Activated CD4-positive, alpha-beta T cell treated with anti-CD3 and anti-CD28 coated beads, Interleukin-2, amount 50 U/mL, for 4 hours (primary cell): Measurements from ENCODE around the gene SCARB1.

ENCODE experiments used
- DNase-seq, 2 experiments: peaks; one replicate each; pipeline ENCODE4 v3.0.0-alpha.2; 2020

SCARB1 gene

GRCh38 chr12:124741211-124741610 lies 122.5 kb downstream of the SCARB1 start:
- no peak for DNase-seq

GRCh38 chr12:124740691-124741137 lies 123.0 kb downstream of the SCARB1 start:
- DNase-seq = peak in 1 of 2 experiments; percentile 16

DNA sequence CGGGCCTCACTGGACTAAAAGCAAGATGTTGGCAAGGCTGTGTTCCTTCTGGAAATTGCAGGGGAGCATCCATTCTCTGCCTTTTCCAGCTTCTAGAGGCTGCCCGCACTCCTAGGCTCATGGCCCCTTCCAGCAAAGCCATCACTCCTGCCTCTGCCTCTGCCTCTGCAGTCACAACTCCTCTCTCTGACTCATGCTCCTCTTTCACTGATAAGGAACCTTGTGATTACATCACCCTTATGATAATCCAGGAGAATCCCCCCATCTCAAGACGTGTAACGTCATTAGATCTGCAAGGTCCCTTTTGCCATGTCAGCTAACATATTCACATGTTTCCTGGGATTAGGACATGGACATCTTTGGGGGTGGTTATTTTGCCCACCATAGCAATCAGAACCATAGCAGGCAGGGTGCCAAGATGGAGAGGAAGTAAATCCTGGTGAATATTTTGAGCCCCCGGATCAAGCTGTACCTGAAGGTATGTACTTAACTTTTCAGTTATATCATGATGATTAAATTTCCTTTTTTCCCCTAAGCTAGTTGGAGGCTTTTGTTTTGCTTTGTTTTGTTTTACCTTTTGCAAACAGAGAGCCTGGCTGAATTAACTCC lies 123.6 kb downstream of the SCARB1 start:
- DNase-seq = no peak

GRCh38 chr12:124738636-124739467 lies 124.8 kb downstream of the SCARB1 start:
- no peak for DNase-seq

DNA sequence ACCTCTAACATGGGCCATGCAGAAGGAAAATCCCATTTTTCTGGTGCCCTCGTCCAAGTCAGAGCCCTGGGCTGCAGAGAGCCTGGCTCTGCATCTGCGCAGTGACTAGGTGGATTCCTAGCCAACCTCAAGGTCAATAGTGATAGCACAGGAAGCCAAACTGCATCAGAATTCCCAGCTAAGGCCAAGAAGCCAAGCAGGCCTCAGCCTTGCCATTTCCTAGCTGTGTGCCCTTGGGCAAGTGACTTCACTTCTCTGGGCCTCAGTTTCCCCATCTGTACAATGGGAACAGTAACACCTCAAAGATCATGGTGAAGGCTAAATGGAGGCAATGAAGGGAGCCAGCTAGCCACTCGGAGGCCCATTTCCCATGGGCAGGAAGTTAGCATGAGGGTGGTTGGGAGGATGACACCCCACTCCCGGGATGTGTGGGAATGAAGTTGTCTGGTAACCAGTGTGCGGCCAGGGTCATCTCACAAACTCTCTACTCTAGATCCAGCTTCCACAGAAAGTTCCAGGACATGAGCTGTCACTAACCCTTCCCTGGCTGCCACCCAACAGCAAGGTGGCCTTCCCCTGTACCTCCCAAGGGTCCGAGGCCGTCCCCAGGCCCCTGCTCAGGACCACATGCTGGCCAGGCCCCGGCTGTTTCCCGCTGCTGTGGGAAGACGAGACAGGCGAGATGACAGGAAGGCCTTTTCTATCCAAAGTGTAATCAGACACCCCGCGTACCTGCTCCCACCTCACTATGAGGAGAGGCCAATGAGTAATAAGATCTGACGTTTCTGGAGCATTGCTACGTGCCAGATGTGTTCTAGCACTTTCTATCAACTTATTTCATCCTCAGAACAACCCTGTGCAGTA lies 125.7 kb downstream of the SCARB1 start:
- DNase-seq = no peak

DNA sequence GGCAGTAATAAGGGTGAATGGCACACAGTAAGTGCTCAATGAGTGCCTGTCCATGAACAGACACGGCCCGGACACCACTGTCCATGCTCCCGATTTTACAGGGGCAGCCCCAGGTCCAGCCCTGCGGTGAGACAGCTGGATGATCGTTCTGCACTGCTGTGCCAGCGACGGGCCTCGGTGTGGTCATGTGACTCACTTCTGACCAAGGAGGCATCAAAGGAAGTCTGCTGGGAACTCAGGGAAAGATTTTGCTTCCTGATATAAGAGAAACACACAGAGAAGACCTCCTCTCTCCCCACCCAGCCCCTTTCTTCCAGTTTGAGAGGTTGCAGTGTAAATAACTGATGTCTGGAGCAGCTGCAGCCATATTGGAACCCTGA lies 126.6 kb downstream of the SCARB1 start:
- DNase-seq = no peak

DNA sequence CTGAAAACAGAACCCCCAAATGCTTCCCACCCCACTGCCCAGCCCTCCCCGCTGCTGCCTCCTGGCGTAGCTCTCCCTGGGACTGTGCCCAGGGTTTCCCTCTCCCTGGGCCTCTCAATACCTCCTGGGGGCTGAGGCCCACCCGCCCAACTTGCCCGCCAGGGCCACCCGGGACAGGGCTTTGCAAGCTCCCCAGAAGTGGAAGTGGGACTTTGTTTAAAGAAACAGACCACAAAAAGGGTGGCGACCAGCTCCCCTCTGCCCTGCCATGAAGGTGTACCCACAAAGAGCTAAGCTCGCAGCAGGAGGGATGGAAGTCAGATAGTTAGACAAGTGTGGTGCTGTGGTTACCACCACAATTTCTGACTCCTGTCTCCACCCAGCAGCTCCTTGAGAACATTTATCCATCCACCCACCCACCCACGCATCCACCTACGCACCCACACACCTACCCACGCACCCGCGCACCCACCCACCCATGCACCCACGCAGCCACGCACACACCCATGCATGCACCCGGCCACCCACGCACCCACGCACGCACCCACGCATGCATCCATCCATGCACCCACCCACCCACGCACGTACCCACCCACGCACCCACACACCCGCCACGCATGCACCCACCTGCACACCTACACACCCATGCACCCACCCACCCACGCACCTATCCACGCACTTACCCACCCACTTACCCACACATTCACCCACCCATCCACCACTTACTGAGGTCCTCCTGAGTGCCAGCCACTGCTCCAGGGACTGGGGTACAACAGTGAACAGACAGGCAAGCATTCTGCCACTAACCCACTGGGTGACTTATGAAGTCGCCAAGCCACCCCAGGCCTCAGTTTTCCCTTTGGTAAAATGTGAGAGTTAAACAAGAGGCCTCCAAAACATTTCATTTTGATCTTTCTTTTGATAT lies 127.3 kb downstream of the SCARB1 start:
- DNase-seq = peak; percentile 24 to 40

DNA sequence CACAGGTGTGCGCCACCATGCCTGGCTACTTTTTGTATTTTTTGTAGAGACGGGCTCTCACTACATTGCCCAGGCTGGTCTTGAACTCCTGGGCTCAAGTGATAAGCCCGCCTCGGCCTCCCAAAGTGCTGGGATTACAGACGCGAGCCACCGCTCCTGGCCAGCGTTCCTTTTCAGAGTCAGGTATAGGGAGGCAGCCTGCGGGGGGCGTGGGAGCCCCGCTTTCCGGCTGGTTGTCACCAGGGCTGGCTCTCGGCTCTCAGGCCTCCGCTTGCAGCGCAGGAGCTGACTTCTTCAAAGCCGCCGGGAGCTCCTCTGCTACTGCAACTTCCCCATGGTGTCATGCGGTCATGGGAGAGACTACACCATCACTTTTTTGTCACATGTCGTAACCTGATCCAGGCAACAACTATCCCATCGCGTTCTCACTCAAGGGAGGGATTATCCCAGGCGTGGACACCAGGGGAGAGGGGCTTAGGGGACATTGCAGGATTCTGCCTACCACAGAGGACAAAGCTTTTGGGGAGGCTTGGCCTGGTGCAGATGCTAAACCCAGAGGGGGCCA lies 129.4 kb downstream of the SCARB1 start:
- DNase-seq = no peak

GRCh38 chr12:124733086-124733485 lies 130.6 kb downstream of the SCARB1 start:
- no peak for DNase-seq

DNA sequence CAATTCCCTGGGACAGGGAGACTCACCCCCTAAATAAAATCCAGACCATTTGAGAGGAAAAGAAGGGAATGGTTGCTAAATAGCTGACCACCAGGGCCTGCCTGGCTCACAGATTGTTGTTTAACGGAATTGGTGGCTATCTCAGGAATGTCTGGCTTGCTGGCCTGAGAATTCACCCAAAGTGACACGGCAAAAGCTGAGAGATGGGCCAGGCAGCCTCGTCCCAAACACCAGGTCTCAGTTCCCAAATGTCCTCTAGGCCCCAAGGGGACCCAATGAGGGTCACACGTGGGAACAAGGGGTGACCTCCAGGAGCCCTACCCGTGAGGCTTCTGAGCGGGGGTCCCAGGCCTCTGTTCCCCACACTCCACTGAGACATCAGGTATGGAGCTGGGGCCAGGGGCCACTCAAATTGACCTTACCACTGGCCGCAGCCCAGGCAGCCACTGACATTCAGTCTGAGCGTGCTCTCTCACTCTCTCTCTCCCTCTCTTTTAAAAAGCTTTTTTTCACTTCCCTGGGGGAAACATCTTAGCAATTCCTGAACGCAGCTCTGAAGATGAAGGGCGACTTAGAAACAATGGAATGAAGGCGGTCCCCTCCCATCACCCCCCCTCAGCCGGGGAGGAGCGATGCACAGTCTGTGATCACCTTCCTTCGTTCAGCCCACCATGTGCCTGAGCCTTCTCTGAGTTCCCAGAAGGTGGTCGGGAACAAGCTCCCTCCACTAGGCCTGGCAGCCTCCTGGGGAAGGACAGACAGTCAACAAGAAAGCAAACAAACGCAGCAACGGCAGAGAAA lies 131.2 kb downstream of the SCARB1 start:
- DNase-seq = no peak

- DNase-seq = no peak
These were observed 131.8 kb downstream of the SCARB1 start for GRCh38 chr12:124731869-124732268.

- no peak for DNase-seq
These were observed 133.2 kb downstream of the SCARB1 start for GRCh38 chr12:124730455-124730932.

- DNase-seq = no peak
These were observed 135.7 kb downstream of the SCARB1 start for GRCh38 chr12:124727922-124728321.

GRCh38 chr12:124727264-124727800 lies 136.3 kb downstream of the SCARB1 start:
- no peak for DNase-seq
